K562 (cell line): ENCODE measurements around the gene PPP1R12B. TPM values are rescaled to one million over a fixed set of nuclear protein-coding genes. Genes with fewer than 3 reads are reported as not detected.
"Not testable (repeated sequence)": the region's sequence is repeated elsewhere in the genome, so short reads cannot be mapped to it uniquely, and the experiment has no call there.

Source experiments
- ATAC-seq: fragments of 200-7000 bp; cut with Tn5 transposase; 3 replicates; pipeline ENCODE4 v1.9.1; 2020; ENCODE audit warnings: moderate library complexity
- BruUV-seq: library from RNA; stranded (reverse); fragments of 400-500 nt; replicated peaks from 2 replicates; lab custom pipeline; 2021; lab: Mats Ljungman, UMichigan
- CTCF ChIA-PET: fragments of 300-600 bp; formaldehyde crosslinking; extraction: SDS; loops from one replicate; lab custom pipeline; 2021; ENCODE audit warnings: low intra/inter-chr PET ratio; lab: Yijun Ruan, JAX
- POLR2A ChIA-PET: fragments of 300-600, 350-650 bp; sonication (Branson Sonifier 250); formaldehyde crosslinking; extraction: SDS; loops from one replicate; lab custom pipeline; 2021; ENCODE audit warnings: antibody characterized with exemption, inconsistent platforms; lab: Yijun Ruan, JAX
- DNase-seq, 4 experiments: peaks; one replicate each; pipeline versions ENCODE4 v3.0.0 to v3.0.0-alpha.2; 2011 to 2018; ENCODE audit warnings: low spot score in 3 of 4, mixed read lengths in 3 of 4; ENCODE audit errors: extremely low read depth in 1 of 4
- FAIRE-seq: peaks from 2 replicates; lab custom pipeline; 2011; peaks lifted over from hg19 to GRCh38; lab: Jason Lieb, UNC
- H2AFZ ChIP-seq: 2 replicates; pipeline ENCODE4 v1.6.0; 2011; ENCODE audit warnings: low read depth, low read length, control low read depth, inconsistent platforms
- H3K27ac ChIP-seq: fragments of 200-600 bp; 3 replicates; pipeline ENCODE4 v1.8.0; 2011; ENCODE audit warnings: low read depth, mild to moderate bottlenecking, control low read depth, inconsistent platforms, low read length, moderate library complexity, mixed read lengths; ENCODE audit errors: extremely low read depth
- H3K27me3 ChIP-seq, 2 experiments: fragments of 300-600 bp in 1 of 2; 2 replicates in 1 of 2; 3 replicates in 1 of 2; pipeline versions ENCODE4 v1.6.0 to v1.8.0; 2011; ENCODE audit warnings: inconsistent platforms in 2 of 2, low read length in 2 of 2, mild to moderate bottlenecking in 1 of 2, mixed read lengths in 1 of 2, moderate library complexity in 1 of 2; ENCODE audit not compliant: control insufficient read depth in 2 of 2, insufficient read depth in 2 of 2
- H3K36me3 ChIP-seq: fragments of 300-600 bp; 3 replicates; pipeline ENCODE4 v1.8.0; 2011; ENCODE audit warnings: mild to moderate bottlenecking, low read length, inconsistent platforms; ENCODE audit not compliant: control insufficient read depth, insufficient read depth
- H3K4me1 ChIP-seq, 2 experiments: fragments of 200-600 bp in 1 of 2; replicated peaks in 1 of 2; 2 replicates in 1 of 2; 3 replicates in 1 of 2; pipeline versions ENCODE4 v1.5.1 to v1.8.0; 2011; ENCODE audit warnings: inconsistent platforms in 2 of 2, low read length in 2 of 2, mild to moderate bottlenecking in 1 of 2, mixed read lengths in 1 of 2, moderate library complexity in 1 of 2; ENCODE audit not compliant: control insufficient read depth in 2 of 2, insufficient read depth in 2 of 2
- H3K4me2 ChIP-seq: 2 replicates; pipeline ENCODE4 v1.6.1; 2011; ENCODE audit warnings: low read length, control low read depth, inconsistent platforms, mixed read lengths; ENCODE audit not compliant: insufficient read depth
- H3K4me3 ChIP-seq: fragments of 200-600 bp; sonication (generic), shearing (Covaris generic); 2 replicates; pipeline ENCODE4 v1.5.1; 2016; ENCODE audit warnings: control low read depth, inconsistent platforms
- H3K79me2 ChIP-seq: fragments of 200-600 bp; 3 replicates; pipeline ENCODE4 v1.8.0; 2011; ENCODE audit warnings: low read length, inconsistent platforms; ENCODE audit not compliant: control insufficient read depth, insufficient read depth
- H3K9ac ChIP-seq, 2 experiments: 2 replicates each; pipeline versions ENCODE4 v1.6.0 to v1.6.1; 2011; ENCODE audit warnings: low read depth in 2 of 2, low read length in 2 of 2, control low read depth in 1 of 2, inconsistent platforms in 1 of 2, mild to moderate bottlenecking in 1 of 2, mixed read lengths in 1 of 2; ENCODE audit not compliant: insufficient read depth in 1 of 2
- H3K9me1 ChIP-seq: one replicate; pipeline ENCODE4 v1.6.0; 2011; ENCODE audit warnings: inconsistent platforms, mild to moderate bottlenecking, low read length, moderate library complexity; ENCODE audit not compliant: control insufficient read depth, insufficient read depth
- H3K9me3 ChIP-seq: replicated peaks from 2 replicates; pipeline ENCODE4 v1.5.1; 2011; ENCODE audit warnings: low read depth, low read length, inconsistent platforms; ENCODE audit not compliant: control insufficient read depth, insufficient read depth
- H4K20me1 ChIP-seq: replicated peaks from 2 replicates; pipeline ENCODE4 v1.6.1; 2011; ENCODE audit warnings: low read length, inconsistent platforms, mixed read lengths; ENCODE audit not compliant: control insufficient read depth, insufficient read depth
- ARHGAP35 ChIP-seq: fragments of 450-650 bp; IDR thresholded peaks from 2 replicates; pipeline ENCODE4 v1.6.1; 2018; ENCODE audit not compliant: partially characterized antibody
- ETV1 ChIP-seq: fragments of 450-650 bp; conservative IDR thresholded peaks from 2 replicates; pipeline ENCODE4 v1.6.1; 2016; ENCODE audit warnings: missing genetic modification characterization, control low read depth, low read depth, missing compliant biosample characterization
- GABPB1 ChIP-seq: sonication (generic); formaldehyde crosslinking; IDR thresholded peaks from 2 replicates; pipeline ENCODE4 v1.8.0; 2022; ENCODE audit warnings: mild to moderate bottlenecking, missing genetic modification reagents
- GATAD2B ChIP-seq: fragments of 450-650 bp; IDR thresholded peaks from 2 replicates; pipeline ENCODE4 v1.6.1; 2017; ENCODE audit warnings: mild to moderate bottlenecking, borderline replicate concordance
- LCOR ChIP-seq: sonication (generic); formaldehyde crosslinking; IDR thresholded peaks from 2 replicates; pipeline ENCODE4 v1.8.0; 2022; ENCODE audit warnings: mild to moderate bottlenecking, missing genetic modification reagents
- MAFF ChIP-seq: IDR thresholded peaks from 2 replicates; pipeline ENCODE4 v1.6.1; 2012; ENCODE audit warnings: low read length, improper control_type of control experiment
- NR4A1 ChIP-seq, 2 experiments: fragments of 250-450 bp in 1 of 2; fragments of 450-650 bp in 1 of 2; sonication (Bioruptor Pico) in 1 of 2; IDR thresholded peaks; 2 replicates each; pipeline versions ENCODE4 v1.4.0 to v1.6.1; 2016 to 2020; ENCODE audit warnings: mild to moderate bottlenecking in 2 of 2, missing compliant biosample characterization in 1 of 2, missing genetic modification characterization in 1 of 2, moderate library complexity in 1 of 2
- TAF15 ChIP-seq: fragments of 200-400 bp; formaldehyde crosslinking; IDR thresholded peaks from 2 replicates; pipeline ENCODE4 v1.6.1; 2017; ENCODE audit warnings: mild to moderate bottlenecking, low read depth, low read length, moderate library complexity
- TAF9B ChIP-seq: fragments of 450-650 bp; IDR thresholded peaks from 2 replicates; pipeline ENCODE4 v1.6.1; 2018; ENCODE audit warnings: mild to moderate bottlenecking; ENCODE audit not compliant: partially characterized antibody
- TCF3 ChIP-seq: sonication (generic); formaldehyde crosslinking; IDR thresholded peaks from 2 replicates; pipeline ENCODE4 v1.4.0; 2020; ENCODE audit warnings: mild to moderate bottlenecking, missing genetic modification reagents
- TEAD2 ChIP-seq: fragments of 450-650 bp; IDR thresholded peaks from 2 replicates; pipeline ENCODE4 v1.6.1; 2016; ENCODE audit warnings: missing genetic modification characterization, control low read depth, missing compliant biosample characterization
- ZNF431 ChIP-seq: sonication (generic); formaldehyde crosslinking; IDR thresholded peaks from 2 replicates; pipeline ENCODE4 v1.8.0; 2022; ENCODE audit warnings: mild to moderate bottlenecking, missing genetic modification reagents
- WGBS: fragments of 100-300 bp; shearing (Covaris generic); methylation state at CpG from one replicate; pipeline ENCODE4 v1.1.6; 2016; ENCODE audit warnings: low coverage, mixed read lengths; ENCODE audit not compliant: insufficient coverage; ENCODE audit errors: missing lambda C conversion rate; 5-methylcytosine and 5-hydroxymethylcytosine counted together
- in situ Hi-C: fragments of 300-500 bp; cut with MboI; formaldehyde crosslinking; loops from 4 replicates; pipeline ENCODE4 v1.15.0; 2018; ENCODE audit warnings: inconsistent platforms, mixed read lengths
- intact Hi-C: fragments of 100-400 bp; cut with micrococcal nuclease; formaldehyde crosslinking; loops from 2 replicates; pipeline ENCODE4 v1.14.2; 2022
- polyA plus RNA-seq, 8 experiments: library from polyadenylated mRNA; depleted of rRNA in 4 of 8; stranded (reverse) in 5 of 8; unstranded in 3 of 8; fragments of >200 nt; fragmentation: Nextera tagmentation in 2 of 8; fragmentation: Illumina TruSeq in 1 of 8; extraction: Ambion mirVana in 2 of 8; extraction: Trizol in 1 of 8; gene quantifications; 2 replicates each; pipeline versions ENCODE4 v1.2.1 to v1.2.3, GENCODE V29; 2011 to 2014; ENCODE audit warnings: inconsistent platforms in 1 of 8, missing spikeins in 1 of 8
- total RNA-seq, 7 experiments: library from RNA; depleted of rRNA in 6 of 7; stranded (reverse); fragments of >200 nt in 6 of 7; fragmentation: Illumina TruSeq in 2 of 7; extraction: Trizol in 2 of 7; gene quantifications; 2 replicates each; pipeline versions ENCODE4 v1.2.1 to v1.2.3, GENCODE V29; 2011 to 2021; ENCODE audit warnings: low replicate concordance in 1 of 7

PPP1R12B gene
- total and polyA plus RNA-seq, 9 of the 15 experiments (the other 6 are each of a cell fraction or from before 2014, with no cell fraction given) = 0.73 to 16.9 (median 13.6) TPM

DNA sequence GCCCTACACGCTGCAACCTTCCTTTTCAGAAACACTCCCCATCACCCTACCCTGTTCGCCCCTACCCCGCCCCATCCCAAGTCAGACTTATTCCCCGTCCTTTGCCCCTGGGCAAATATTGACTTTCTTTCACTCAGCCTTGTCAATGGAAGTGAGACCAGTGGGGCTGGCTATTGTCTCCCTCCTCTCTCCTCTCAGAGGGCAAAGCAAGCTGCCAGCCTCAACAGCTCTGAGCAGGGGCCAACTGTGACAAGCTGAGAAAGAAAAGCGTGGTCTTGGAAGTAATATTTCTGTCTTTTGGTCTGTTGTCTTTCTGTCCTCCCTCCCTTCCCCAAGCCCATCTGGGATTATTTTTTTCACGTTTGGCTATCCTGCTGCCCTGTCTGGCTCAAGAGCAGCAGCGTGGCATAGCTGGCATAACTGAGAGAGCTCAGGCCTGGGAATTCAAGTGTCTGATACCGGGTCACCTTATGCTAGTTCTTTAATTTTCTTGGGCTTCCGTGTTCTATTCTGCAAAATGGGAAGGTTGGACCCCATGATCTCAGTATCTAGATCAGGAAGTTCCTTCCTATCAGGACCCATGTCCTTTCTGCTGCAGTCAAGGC, 290.3 kb downstream of the PPP1R12B start:
- POLR2A ChIA-PET = interaction anchor here (1.0 to 1.6 kb wide), 2 partner anchors 8 to 147 kb away, joined by 3 to 5 read pairs; no protein-coding TSS in a partner anchor
- H3K4me3 ChIP-seq, H3K4me2 ChIP-seq, H2AFZ ChIP-seq, intact Hi-C loops, in situ Hi-C loops, H3K36me3 ChIP-seq, ATAC-seq, H3K9me3 ChIP-seq, DNase-seq, H3K27ac ChIP-seq, CTCF ChIA-PET, H4K20me1 ChIP-seq, H3K9ac ChIP-seq, H3K9me1 ChIP-seq, BruUV-seq, FAIRE-seq, H3K79me2 ChIP-seq: not testable (repeated sequence)
- Histone ChIP-seq H3K4me1 (peaks cover 0 to 23% of the 10 kb centered on the region in 2 experiments; a peak in 2 of 5 replicates), H3K27me3 (peaks cover 32 to 64% of the 10 kb centered on the region in 2 experiments)
- 3% methylated on average over 9 of the region's 9 CpGs for WGBS

DNA sequence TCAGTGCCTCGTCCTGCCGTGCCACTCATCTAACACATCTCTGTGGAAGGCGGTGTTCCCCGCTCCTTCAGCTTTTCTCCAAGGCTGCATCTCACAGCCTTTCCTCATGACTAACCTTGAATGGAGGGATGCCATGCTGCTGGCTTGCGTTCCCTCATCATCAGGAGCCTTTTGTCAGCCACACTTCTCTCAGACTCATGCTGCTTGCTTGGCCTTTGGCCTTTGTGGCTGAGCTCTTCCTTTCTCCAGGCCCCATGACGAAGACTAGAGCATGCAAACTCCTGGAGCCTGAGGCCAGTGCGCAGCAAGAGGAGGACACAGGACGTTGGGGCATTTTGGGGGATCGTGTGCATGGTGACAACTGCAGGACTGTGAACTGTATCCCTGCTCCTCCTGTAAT, 291.0 kb downstream of the PPP1R12B start:
- H4K20me1 ChIP-seq = peaks cover 9% of the 10 kb centered on the region; the same call in 1 of the 2 replicates
- no peak overlapping the region for H2AFZ ChIP-seq
- ChIA-PET CTCF (no interaction called here), POLR2A (interaction anchor here (0.7 kb wide), 1 partner anchor 12 kb away, joined by 3 read pairs; no protein-coding TSS in a partner anchor)
- no peak for FAIRE-seq
- DNase-seq = peak in 1 of 4 experiments; percentile 7
- BruUV-seq = no TSS peak
- peaks cover 38 to 71% of the 10 kb centered on the region in 2 experiments for H3K27me3 ChIP-seq
- no peak overlapping the region; a peak in 1 of 4 replicates for H3K9ac ChIP-seq
- intact Hi-C loops = no loop called here
- no peak overlapping the region for H3K27ac ChIP-seq
- no peaks in the 10 kb centered on the region for H3K9me1 ChIP-seq
- H3K9me3 ChIP-seq = no peaks in the 10 kb centered on the region
- H3K4me1 ChIP-seq = peaks cover 0 to 28% of the 10 kb centered on the region in 2 experiments; a peak in 2 of 5 replicates
- no peak overlapping the region for H3K4me2 ChIP-seq
- H3K4me3 ChIP-seq = no peak overlapping the region
- 3% methylated on average over 9 of the region's 9 CpGs for WGBS
- ATAC-seq = no peak
- no peak for TF ChIP-seq TAF9B
- no peak for TF ChIP-seq GABPB1 (CRISPR knock-in tag)
- TF ChIP-seq NR4A1 (CRISPR knock-in tag; IDR thresholded peaks at IDR 0.05) = no peak
- TF ChIP-seq NR4A1 (tag; IDR thresholded peaks at IDR 0.05) = no peak
- no peak for TF ChIP-seq LCOR (CRISPR knock-in tag)
- TF ChIP-seq ARHGAP35 = no peak
- no peak for TF ChIP-seq ZNF431 (CRISPR knock-in tag)
- no peak for TF ChIP-seq TCF3
- no peak for TF ChIP-seq GATAD2B
- TF ChIP-seq TEAD2 = no peak
- TF ChIP-seq ETV1 (tag) = no peak
- no peak for TF ChIP-seq TAF15
- TF ChIP-seq MAFF = no peak
- H3K79me2 ChIP-seq = no peaks in the 10 kb centered on the region
- in situ Hi-C loops = no loop called here
- no peaks in the 10 kb centered on the region for H3K36me3 ChIP-seq
